ENCODE data around the gene WFDC10B.
"Not testable (repeated sequence)": the region's sequence is repeated elsewhere in the genome, so short reads cannot be mapped to it uniquely, and the experiment has no call there.

The WFDC10B gene

DNA sequence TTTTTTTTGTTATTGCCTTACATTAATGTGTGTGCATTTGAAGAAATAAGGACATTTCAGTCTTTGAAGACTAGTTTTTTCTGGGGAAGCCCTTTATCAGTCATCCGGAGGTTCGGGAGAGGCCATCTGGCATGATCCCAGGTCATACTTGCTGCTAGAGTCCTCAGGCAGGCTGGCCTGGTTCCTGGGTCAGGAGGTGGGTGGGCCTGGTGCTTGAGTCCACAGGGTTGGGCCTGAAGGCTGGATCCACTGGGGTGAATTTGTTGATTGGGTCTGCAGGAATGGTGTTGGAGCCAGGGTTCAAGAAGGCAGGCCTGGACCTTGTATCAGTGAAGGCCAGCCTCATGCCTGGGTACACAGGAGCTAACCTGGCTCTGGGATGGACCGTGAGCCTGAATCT lies 57.9 kb downstream of the WFDC10B start:
- Histone ChIP-seq H3K4me3 (ENCODE audit: low read depth in 1 of 2, low read length in 2 of 2) (no peak overlapping the region), H3K9me3 (ENCODE audit: control insufficient read depth in 1 of 2, low read length in 2 of 2) (peaks cover 0 to 6% of the 10 kb centered on the region in 2 donors), H3K27me3 (ENCODE audit: low read depth, low read length) (no peaks in the 10 kb centered on the region), H3K27ac (ENCODE audit: low read length) (no peak overlapping the region), H3K36me3 (ENCODE audit: control insufficient read depth in 1 of 2, insufficient read depth in 2 of 2, low read length in 2 of 2) (no peaks in the 10 kb centered on the region), H3K4me1 (ENCODE audit: control insufficient read depth in 1 of 2, insufficient read depth in 2 of 2, low read length in 2 of 2) (no peaks in the 10 kb centered on the region)

GRCh38 chr20:45645869-45646268 lies 59.0 kb downstream of the WFDC10B start:
- not testable (repeated sequence) for H3K27me3 ChIP-seq (ENCODE audit: low read depth, low read length); H3K9me3 ChIP-seq (ENCODE audit: control insufficient read depth in 1 of 2, low read length in 2 of 2); H3K36me3 ChIP-seq (ENCODE audit: control insufficient read depth in 1 of 2, insufficient read depth in 2 of 2, low read length in 2 of 2); H3K4me3 ChIP-seq (ENCODE audit: low read depth in 1 of 2, low read length in 2 of 2); H3K4me1 ChIP-seq (ENCODE audit: control insufficient read depth in 1 of 2, insufficient read depth in 2 of 2, low read length in 2 of 2); H3K27ac ChIP-seq (ENCODE audit: low read length)

DNA sequence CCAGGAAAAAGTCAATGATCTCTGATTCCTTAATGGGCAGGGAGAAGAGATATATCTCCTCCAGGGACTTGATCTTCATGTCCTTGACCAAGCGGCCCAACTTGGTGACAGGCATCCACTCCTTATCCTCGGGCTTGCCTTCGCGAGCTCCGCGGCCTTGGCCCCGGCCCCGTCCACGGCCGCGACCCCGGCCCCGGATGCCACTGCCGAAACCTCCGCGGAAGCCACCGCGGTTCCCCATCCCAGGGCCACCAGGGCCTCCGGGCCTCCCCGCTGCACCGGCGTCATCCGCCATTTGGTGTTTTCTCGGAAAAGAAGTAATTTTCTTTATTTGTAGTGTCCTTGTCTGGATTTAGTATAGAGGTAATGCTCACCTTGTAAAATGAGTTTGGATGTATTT lies 63.7 kb downstream of the WFDC10B start:
- not testable (repeated sequence) for H3K4me1 ChIP-seq (ENCODE audit: control insufficient read depth in 1 of 2, insufficient read depth in 2 of 2, low read length in 2 of 2); H3K9me3 ChIP-seq (ENCODE audit: control insufficient read depth in 1 of 2, low read length in 2 of 2); H3K4me3 ChIP-seq (ENCODE audit: low read depth in 1 of 2, low read length in 2 of 2); H3K36me3 ChIP-seq (ENCODE audit: control insufficient read depth in 1 of 2, insufficient read depth in 2 of 2, low read length in 2 of 2); H3K27me3 ChIP-seq (ENCODE audit: low read depth, low read length); H3K27ac ChIP-seq (ENCODE audit: low read length)

- no peaks in the 10 kb centered on the region for H3K36me3 ChIP-seq (ENCODE audit: control insufficient read depth in 1 of 2, insufficient read depth in 2 of 2, low read length in 2 of 2)
- H3K9me3 ChIP-seq (ENCODE audit: control insufficient read depth in 1 of 2, low read length in 2 of 2) = no peaks in the 10 kb centered on the region
- no peak overlapping the region for H3K27ac ChIP-seq (ENCODE audit: low read length)
- no peak overlapping the region for H3K4me3 ChIP-seq (ENCODE audit: low read depth in 1 of 2, low read length in 2 of 2)
- no peaks in the 10 kb centered on the region for H3K27me3 ChIP-seq (ENCODE audit: low read depth, low read length)
- H3K4me1 ChIP-seq (ENCODE audit: control insufficient read depth in 1 of 2, insufficient read depth in 2 of 2, low read length in 2 of 2) = no peaks in the 10 kb centered on the region
Observed at GRCh38 chr20:45639687-45640086, 65.1 kb downstream of the WFDC10B start.

DNA sequence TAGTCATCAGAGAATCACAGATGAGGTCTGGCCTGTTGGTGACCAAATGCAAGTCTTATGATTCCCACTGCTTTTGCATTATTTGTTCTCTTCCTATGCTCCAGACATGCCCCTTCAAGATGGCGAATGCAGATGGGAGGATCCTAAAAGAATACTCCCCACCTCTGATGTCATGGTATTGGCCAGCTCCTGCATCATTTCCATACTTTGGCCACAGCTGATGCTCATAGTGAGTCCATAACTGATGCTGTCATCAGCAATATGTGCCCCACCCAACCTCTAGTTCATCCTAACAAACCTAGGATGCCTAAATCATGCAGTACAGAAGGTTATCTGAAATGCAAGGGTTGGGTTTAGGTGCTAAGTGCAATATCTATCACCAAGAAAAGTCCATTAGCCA lies 68.3 kb downstream of the WFDC10B start:
- Histone ChIP-seq H3K4me3 (ENCODE audit: low read depth in 1 of 2, low read length in 2 of 2) (no peak overlapping the region), H3K36me3 (ENCODE audit: control insufficient read depth in 1 of 2, insufficient read depth in 2 of 2, low read length in 2 of 2) (no peaks in the 10 kb centered on the region), H3K9me3 (ENCODE audit: control insufficient read depth in 1 of 2, low read length in 2 of 2) (no peaks in the 10 kb centered on the region), H3K27ac (ENCODE audit: low read length) (no peak overlapping the region), H3K4me1 (ENCODE audit: control insufficient read depth in 1 of 2, insufficient read depth in 2 of 2, low read length in 2 of 2) (no peaks in the 10 kb centered on the region), H3K27me3 (ENCODE audit: low read depth, low read length) (no peaks in the 10 kb centered on the region)
